ENCODE measurements around the gene PECR.

DNA sequence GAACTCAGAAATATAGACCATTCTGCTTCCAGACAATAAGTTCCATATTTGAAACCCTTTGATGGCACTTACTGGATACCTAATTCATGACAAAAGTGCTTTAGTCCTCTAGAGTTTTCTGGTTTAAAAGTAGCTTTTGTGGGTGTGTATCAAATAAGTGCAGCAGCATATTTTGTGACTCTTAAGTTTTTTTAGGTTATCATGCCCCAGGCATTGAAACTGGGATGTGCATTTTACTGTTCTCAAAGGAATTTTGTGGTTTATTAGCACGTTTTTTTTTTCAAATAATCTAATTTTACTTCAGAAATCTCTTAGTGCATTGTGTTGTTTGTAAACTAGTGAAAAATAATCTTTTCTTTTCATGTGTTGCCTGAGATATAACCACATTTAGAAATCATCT is 29.0 kb upstream of the PECR start:
- TF ChIP-seq POLR2AphosphoS5 (IDR thresholded peaks at IDR 0.05; ENCODE audit: borderline replicate concordance, low read depth, low read length) (no peak), EZH2 (IDR thresholded peaks at IDR 0.05) (no peak)
